ENCODE measurements around the gene EIF3CL.
A peak's percentile ranks its signal among the peaks of the same experiment; 100 is the strongest.
"Not testable (repeated sequence)": the region's sequence is repeated elsewhere in the genome, so short reads cannot be mapped to it uniquely, and the experiment has no call there.

The EIF3CL gene, protein sequence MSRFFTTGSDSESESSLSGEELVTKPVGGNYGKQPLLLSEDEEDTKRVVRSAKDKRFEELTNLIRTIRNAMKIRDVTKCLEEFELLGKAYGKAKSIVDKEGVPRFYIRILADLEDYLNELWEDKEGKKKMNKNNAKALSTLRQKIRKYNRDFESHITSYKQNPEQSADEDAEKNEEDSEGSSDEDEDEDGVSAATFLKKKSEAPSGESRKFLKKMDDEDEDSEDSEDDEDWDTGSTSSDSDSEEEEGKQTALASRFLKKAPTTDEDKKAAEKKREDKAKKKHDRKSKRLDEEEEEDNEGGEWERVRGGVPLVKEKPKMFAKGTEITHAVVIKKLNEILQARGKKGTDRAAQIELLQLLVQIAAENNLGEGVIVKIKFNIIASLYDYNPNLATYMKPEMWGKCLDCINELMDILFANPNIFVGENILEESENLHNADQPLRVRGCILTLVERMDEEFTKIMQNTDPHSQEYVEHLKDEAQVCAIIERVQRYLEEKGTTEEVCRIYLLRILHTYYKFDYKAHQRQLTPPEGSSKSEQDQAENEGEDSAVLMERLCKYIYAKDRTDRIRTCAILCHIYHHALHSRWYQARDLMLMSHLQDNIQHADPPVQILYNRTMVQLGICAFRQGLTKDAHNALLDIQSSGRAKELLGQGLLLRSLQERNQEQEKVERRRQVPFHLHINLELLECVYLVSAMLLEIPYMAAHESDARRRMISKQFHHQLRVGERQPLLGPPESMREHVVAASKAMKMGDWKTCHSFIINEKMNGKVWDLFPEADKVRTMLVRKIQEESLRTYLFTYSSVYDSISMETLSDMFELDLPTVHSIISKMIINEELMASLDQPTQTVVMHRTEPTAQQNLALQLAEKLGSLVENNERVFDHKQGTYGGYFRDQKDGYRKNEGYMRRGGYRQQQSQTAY

DNA sequence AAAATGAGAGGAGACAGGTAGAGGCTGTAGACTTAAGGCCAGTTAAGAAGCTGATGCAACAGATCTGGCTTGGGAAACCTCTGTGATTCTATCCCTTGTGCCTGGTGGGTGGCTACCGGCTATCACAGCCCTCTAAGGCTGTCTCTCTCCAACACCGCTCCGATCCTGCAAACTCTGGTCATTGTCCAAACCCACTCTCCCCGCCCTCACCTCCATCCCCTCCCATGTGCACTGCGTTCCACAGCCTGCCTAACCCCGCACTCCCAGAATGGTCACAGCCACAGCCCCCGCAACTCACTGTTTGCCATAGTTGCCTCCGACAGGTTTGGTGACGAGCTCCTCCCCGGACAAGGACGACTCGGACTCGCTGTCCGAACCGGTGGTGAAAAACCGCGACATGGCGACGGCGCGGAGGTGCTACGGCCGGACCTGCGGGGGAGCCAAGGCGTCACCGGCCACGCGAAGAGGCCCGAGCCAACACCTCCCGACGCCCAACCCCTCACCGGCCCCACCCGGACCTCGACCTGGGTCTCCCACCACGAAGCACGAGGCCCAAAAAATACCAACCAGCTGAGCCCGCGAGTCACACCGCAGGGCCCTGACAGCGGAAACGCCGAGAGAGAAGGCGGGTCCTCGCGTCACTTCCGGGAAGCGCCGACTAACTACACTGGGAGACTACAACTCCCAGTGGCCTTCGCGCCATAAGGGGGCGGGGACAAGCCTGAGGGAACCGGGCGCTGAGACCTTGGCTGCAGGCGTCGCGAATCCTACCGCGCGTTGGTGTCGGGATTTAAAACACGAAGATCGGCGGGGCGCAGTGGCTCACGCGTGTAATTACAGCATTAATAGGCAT lies at the start of gene EIF3CL:
EIF3CL (minus strand) TSS at position 622 of the 853 bp plus-strand sequence; CDS start at position 399, 223 bp downstream.
- DNase-seq: not testable (repeated sequence)

DNA sequence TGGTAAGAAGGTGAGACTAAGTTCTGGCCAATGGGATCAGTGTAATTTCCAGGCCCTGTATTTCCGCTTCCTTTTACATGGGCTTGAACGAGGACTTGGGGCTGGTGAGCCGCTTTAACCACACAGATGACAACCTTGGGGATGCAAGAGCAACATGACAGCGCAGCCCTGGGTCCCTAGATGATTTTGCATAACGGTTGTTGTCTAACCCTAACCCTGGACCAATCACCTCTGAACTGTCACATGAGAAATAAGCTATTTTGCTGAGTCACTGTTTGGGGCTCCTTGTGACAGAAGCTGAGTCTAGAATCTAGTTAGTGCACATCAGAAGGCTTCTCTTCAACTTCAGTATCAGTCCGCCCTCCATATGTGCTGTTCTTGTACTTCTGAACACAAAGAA lies 43.4 kb upstream of the EIF3CL start:
- DNase-seq: not testable (repeated sequence)

DNA sequence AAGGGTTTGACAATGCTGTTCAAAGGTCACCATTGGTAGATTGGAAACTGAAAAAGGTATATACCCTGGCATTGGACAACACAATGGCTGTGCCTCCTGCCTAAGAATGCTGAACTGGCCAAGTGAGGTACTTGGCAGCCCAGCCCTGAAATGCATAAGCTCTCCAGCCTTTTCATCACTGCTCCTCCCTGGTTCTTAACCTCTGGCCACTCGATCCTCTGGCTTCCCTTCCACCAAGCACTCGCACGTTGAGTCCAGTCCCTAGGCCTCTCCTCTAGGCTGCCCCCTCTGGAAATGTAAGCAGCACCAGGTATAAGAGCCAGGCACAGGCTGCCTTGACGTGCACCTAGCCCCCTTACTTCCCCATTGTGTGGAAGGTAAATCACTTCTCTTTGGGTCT lies 42.7 kb upstream of the EIF3CL start:
- DNase-seq: not testable (repeated sequence)

DNA sequence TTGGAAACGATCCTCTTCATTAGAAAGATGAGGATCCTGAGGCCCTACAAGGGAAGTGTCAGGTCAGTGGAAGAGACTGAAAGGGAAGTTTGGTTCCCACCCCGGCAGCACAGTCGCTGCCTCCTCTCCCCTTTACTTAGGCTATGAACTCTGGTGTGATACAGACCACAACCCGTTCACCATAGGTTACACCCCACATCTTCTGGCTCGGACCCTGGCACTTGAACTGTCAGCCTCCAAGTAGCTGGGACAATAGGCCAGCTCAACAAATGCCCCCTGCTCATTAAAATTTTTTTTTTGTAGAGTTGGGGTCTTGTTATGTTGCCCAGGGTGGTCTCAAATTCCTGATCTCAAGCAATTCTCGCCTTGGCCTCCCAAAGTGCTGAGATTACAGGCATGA lies 40.3 kb upstream of the EIF3CL start:
- DNase-seq: not testable (repeated sequence)

DNA sequence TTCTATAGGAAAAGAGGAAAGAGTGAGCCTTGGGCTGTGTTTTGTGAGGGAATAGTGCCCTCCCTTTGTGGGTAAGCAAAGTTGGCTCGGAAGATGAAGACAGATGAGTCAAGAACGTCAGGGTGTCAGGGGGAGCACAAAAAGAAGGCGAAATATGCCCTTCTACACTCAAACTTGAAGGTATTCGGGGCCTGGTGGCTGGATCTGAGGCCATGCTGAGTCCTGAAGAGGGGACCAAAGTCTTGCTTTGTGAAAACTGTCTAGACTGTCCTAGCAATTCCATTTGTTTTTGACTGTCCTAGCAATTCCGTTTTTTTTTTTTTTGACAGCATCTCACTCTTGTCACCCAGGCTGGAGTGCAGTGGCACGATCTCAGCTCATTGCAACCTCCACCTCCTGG lies 35.3 kb upstream of the EIF3CL start:
- DNase-seq: not testable (repeated sequence)

DNA sequence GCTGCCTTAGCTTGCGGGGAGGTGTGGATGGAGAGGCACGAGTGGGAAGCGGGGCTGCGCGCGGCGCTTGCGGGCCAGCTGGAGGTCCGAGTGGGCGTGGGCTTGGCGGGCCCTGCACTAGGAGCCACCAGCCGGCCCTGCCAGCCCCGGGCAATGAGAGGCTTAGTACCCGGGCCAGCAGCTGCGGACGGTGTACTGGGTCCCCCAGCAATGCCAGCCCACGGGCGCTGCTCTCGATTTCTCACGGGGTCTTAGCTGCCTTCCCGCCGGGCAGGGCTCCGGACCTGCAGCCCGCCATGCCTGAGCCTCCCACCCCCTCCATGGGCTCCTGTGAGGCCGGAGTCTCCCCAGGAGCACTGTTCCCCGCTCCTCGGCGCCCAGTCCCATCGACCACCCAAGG lies 31.7 kb upstream of the EIF3CL start:
- DNase-seq: not testable (repeated sequence)

DNA sequence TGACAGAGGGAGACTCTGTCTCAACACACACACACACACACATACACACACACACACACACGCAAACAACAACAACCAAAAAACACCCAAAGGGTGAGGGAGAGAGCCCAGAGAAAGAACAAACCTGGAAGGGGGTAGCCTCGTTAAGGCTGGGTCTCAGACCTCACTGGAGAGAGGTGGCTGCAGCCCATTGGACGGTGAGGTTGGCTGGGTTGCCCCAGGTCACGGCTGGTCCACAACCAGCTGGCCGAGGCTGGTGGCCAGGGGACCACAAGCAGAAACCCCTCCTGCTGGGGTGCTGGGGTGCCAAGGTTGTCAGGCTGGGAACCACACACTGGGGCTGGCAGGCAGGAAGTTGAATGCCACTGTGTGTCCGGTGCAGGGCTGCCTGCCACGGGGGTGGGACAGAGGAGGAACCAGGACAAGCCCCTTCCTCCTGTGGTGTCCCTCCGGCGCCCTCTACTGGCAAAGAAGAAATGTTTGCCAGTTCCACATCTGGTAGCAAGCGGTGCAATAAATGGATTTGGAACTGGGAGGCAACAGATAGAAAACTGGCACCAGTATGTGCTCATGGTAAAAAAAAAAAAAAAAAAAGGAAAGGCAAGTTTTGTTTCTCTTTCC lies 22.5 kb upstream of the EIF3CL start:
- DNase-seq: not testable (repeated sequence)

DNA sequence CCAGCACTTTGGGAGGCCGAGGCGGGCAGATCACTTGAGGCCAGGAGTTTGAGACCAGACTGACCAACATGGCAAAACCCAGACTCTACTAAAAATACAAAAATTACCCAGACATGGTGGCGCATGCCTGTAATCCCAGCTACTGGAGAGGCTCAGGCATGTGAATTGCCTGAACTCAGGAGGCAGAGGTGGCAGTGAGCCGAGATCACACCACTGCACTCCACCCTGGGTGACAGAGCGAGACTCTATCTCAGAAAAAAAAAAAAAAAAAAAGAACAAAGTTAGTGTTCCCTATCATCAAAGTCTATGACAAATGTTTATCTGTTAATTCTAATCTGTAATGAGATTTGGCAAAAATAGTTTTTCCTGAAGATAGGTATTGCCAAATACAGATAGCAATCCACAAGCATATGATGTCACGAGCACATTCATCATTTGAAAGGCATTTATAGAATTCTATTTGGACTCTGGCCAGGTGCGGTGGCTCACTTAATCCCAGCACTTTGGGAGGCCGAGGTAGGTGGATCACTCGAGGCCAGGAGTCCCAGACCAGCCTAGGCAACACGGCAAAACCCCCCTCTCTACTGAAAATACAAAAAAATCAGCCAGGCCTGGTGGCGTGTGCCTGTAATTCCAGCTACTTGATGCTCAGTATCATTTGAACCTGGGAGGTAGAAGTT lies 17.6 kb upstream of the EIF3CL start:
- DNase-seq: not testable (repeated sequence)

DNA sequence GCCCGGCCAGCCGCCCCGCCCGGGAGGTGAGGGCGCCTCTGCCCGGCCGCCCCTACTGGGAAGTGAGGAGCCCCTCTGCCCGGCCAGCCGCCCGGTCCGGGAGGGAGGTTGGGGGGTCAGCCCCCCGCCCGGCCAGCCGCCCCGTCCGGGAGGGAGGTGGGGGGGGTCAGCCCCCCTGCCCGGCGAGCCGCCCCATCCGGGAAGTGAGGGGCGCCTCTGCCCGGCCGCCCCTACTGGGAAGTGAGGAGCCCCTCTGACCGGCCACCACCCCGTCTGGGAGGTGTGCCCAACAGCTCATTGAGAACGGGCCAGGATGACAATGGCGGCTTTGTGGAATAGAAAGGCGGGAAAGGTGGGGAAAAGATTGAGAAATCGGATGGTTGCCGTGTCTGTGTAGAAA lies 13.4 kb upstream of the EIF3CL start:
- DNase-seq: not testable (repeated sequence)

DNA sequence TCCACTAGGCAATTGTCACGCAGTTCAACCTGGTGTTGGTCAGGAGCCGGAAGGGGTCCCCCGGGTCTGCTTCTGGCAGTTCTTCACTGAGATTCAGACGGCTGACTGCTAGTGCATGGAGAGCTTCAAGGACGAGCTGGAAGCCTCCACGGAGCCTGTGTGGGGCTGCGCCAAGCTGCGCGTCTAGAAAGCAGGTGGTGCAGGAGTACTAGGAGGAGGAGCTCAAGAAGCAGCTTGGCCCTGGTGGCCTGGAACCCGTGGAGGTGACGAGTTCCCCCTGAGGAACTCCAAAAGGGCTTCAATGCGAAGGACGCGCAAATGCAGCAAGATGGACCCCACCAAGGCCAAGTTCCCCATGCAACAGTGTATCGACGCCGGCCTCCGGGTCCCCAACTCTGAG lies 10.9 kb upstream of the EIF3CL start:
- DNase-seq: not testable (repeated sequence)

DNA sequence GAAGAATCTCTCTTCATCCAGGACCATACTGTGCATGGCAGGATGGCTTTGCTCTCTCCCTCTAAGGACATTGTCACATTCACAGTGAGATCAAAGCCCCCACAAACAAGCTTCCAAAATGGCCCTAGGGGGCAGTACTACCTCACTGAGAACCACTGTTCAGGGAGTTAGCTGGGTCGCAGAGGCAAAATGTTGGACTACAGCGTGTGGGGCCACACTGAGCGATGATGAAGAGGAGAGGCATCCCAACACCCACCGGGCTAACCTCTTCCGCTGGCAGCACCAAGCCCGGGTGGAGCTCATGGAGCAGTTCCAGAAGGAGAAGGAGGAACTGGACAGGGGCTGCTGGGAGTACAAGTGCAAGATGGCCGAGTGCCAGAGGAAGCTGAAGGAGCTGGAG lies 9.9 kb upstream of the EIF3CL start:
- DNase-seq: not testable (repeated sequence)

DNA sequence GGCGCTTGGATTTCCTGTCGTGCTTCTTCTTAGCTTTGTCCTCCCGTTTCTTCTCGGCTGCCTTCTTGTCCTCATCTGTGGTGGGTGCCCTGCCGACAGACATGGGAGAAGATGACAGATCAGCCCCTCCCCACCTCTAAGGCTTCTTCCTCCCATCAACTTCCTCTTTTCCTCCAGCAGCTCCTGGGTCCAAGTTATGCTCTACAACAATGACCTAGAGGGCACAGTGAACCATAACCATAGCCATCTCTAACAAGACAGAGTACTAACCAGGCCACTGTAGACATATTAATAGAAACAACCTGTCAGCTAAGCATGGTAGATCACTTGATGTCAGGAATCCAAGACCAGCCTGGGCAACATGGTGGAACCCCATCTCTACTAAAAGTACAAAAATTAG lies 11.6 kb downstream of the EIF3CL start:
- not testable (repeated sequence) for DNase-seq

DNA sequence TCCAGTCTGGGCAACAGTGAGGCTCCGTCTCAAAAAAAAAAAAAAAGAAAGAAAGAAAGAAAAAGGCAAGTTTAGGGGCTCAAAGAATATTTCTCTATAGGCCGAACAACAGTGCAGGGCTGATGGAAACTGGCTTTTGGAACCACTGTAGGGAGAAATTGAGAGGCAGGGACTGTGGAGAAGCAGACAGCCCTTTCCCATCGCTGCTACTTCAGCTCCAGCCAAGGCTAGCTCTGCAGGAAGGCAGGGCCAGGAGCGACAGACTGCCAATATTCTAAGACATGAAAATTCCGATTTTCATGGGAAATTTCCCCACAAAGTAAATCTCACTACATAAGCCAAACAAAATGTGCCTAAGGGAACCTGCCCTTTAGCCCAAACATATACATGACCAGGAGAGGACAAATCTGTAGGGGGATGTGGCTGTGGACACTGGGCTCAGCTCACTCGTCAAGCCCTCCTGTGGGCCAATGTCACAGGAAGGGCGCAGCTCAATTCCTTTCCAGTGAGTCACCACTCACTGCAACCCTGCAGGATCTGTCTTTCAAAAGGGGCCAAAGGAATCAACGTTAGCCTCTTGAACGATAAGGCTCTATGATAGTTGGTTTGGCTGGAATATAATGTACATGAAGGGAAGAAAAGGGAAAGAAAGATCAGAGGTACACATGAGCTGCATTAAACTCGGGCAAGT lies 21.3 kb downstream of the EIF3CL start:
- DNase-seq: not testable (repeated sequence)

DNA sequence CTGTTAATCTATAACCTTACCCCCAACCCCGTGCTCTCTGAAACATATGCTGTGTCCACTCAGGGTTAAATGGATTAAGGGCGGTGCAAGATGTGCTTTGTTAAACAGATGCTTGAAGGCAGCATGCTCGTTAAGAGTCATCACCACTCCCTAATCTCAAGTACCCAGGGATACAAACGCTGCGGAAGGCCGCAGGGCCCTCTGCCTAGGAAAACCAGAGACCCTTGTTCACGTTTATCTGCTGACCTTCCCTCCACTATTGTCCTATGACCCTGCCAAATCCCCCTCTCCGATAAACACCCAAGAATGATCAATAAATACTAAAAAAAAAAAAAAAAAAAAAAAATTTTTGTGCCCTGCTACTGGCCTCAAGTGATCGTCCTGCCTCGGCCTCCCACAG lies 25.8 kb downstream of the EIF3CL start:
- not testable (repeated sequence) for DNase-seq

DNA sequence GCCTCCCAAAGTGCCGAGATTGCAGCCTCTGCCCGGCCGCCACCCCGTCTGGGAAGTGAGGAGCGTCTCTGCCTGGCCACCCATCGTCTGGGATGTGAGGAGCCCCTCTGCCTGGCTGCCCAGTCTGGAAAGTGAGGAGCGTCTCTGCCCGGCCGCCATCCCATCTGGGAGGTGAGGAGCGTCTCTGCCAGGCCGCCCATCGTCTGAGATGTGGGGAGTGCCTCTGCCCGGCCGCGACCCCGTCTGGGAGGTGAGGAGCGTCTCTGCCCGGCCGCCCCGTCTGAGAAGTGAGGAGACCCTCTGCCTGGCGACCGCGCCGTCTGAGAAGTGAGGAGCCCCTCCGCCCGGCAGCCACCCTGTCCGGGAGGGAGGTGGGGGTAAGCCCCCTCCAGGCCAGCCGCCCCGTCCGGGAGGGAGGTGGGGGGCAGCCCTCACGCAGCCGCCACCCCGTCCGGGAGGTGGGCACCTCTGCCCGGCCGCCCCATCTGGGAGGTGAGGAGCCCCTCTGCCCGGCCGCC lies 26.5 kb downstream of the EIF3CL start:
- not testable (repeated sequence) for DNase-seq

DNA sequence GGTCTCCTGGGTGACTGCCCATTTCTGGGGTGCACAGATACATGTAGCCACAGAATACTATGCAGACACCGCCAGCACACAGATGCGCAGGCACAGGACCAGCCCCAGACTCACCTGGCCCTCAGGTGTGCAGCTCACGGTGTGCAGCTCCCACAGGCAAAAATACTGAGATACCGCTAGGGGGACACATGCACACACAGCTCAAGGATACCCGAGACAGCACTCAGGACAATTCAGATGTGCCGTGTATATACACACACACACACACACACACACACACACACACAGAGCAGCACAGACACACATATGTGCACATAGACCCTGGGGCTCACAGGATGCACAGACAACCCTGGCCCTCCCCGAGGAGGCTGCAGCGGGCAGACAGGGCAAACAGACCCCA lies 28.5 kb downstream of the EIF3CL start:
- DNase-seq: not testable (repeated sequence)

DNA sequence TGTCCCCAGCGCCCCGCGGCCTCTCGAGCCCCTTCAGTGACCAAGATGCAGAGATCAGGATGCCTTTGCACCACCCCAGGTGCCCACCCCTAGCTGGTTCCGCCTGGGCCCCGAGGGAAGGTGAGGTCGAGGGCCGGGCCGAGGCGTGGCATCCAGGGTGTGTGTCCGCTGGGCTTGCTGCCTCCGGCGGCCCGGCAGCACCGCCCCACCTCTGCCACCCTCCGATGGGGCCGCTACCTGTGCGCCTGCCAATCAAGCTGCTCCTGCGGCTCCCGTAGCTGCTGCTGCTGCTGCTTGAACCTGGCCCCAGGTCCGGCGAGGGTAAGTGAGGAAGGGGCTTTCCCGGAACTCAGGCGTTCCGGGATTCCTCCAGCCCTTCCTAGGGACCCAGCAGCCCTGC lies 29.4 kb downstream of the EIF3CL start:
- DNase-seq: not testable (repeated sequence)

DNA sequence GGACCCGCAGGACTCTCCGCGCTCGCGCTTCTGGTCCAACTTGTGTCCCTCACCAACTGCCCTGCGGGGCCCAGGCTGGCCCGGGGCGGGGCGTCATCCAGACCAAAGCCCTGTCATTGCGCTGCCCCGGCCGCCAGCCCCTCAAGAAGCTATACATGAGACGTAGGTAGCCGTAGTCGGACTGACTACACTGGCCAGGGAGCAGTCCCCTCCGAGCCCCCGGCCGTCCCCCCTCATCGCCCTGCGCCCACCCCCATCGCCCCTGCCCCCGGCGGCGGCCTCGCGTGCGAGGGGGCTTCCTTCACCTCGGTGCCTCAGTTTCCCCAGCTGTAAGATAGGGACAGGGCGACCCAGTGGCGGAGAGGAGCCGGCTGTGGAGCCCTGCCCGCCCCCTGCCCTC lies 35.7 kb downstream of the EIF3CL start:
- DNase-seq: not testable (repeated sequence)

DNA sequence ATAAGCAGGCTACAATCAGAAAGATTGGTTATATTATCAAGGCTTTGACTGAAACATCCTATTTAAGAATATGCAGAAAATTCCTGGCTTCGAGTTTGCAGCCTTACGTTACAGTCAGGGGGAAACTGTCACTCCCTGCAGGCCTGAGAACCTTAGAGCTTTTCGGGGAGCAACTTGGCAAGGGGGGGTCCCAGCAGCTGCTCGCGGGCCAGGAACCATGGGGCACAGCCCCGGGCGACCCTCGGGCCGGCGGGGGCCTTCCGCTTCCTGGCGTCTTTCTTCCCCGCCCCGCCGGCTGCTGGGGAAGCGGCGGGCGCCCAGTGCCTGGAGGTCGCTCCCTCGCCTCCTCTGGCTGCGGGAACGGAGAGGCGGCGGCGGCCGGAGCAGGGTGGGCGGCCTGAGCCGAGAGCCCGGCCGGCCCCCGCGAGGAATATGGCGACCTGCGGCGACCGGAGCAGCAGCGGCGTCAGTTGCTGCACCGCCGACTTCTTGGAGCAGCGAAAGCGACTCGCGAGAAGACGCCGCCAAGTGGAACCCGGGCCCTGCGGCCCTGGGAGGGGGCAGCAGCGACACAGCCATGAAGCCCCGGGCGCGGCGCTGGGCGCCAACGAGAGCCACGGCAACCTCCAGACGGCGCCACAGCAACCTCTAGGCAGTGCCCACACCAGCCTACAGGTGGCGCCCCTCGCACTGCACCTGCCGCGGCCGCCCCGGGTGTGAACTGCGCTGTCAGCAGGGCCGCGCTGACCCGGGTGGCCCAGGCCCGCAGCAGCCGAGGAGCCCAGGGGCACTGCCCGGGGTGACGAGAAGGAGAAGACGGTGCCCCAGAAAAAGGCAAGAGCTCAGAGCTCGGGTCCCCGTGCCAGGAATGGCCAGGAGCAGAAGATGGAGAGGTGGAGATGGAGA lies 39.1 kb downstream of the EIF3CL start:
- DNase-seq: peak; percentile 5

DNA sequence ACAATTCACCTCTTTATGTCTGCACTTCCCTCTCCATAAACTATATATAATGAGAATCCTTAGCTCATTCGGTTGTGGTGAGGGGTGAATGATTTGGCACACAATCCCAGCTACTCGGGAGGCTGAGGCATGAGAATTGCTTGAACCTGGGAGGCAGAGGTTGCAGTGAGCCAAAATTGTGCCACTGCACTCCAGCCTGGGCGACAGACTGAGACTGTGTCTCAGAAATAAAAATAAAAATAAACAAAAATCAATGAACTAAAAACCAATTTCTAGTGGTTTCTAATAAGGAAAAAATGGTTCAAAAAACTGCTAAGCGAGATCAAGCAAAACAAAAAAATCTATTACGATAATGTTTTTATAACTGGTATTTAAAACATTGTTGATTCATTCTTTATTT lies 40.2 kb downstream of the EIF3CL start, which contains the start of gene NPIPB6:
NPIPB6 (minus strand) TSS at position 101 of the 400 bp plus-strand sequence. CDS start 686 bp downstream, outside the sequence.
- DNase-seq: not testable (repeated sequence)
